Activated CD4-positive, alpha-beta T cell treated with anti-CD3 and anti-CD28 coated beads, Interleukin-2, amount 50 U/mL, for 16 hours (primary cell): ENCODE measurements around the gene MPZL2.
A peak's percentile ranks its signal among the peaks of the same experiment; 100 is the strongest.

ENCODE experiments used
- DNase-seq: peaks from one replicate; pipeline ENCODE4 v3.0.0-alpha.2; 2020

The MPZL2 gene

GRCh38 chr11:118217575-118217974 is 46.5 kb downstream of the MPZL2 start:
- DNase-seq, result peak; percentile 78

GRCh38 chr11:118216621-118217481 is 47.2 kb downstream of the MPZL2 start:
- DNase-seq, result peak; percentile 80

GRCh38 chr11:118215765-118216164 is 48.3 kb downstream of the MPZL2 start:
- DNase-seq, result no peak

- DNase-seq, result peak; percentile 67
Observed at GRCh38 chr11:118215262-118215661, 48.8 kb downstream of the MPZL2 start.

- DNase-seq, result no peak
Observed at GRCh38 chr11:118214210-118214914, 49.7 kb downstream of the MPZL2 start.

GRCh38 chr11:118213781-118214180 is 50.3 kb downstream of the MPZL2 start:
- DNase-seq, result no peak

- no peak for DNase-seq
Observed at GRCh38 chr11:118213201-118213600, 50.9 kb downstream of the MPZL2 start.

- no peak for DNase-seq
Observed at GRCh38 chr11:118212781-118213191, 51.3 kb downstream of the MPZL2 start.

GRCh38 chr11:118212131-118212725 is 51.9 kb downstream of the MPZL2 start:
- DNase-seq, result no peak

- DNase-seq, result no peak
Observed at GRCh38 chr11:118211006-118211405, 53.1 kb downstream of the MPZL2 start.

GRCh38 chr11:118210323-118210722 is 53.8 kb downstream of the MPZL2 start:
- no peak for DNase-seq

GRCh38 chr11:118209033-118209432 is 55.1 kb downstream of the MPZL2 start:
- DNase-seq, result no peak

GRCh38 chr11:118207079-118207478 is 57.0 kb downstream of the MPZL2 start:
- peak; percentile 59 for DNase-seq

GRCh38 chr11:118206391-118207031 is 57.6 kb downstream of the MPZL2 start:
- DNase-seq, result no peak

GRCh38 chr11:118205606-118206378 is 58.3 kb downstream of the MPZL2 start:
- no peak for DNase-seq
